ENCODE measurements around the gene INPP5D. TPM values are rescaled to one million over a fixed set of nuclear protein-coding genes. Genes with fewer than 3 reads are reported as not detected.

INPP5D gene
- total and polyA plus RNA-seq, 2 of the 13 experiments (the other 11 are each of a cell fraction or from before 2014, with no cell fraction given) = 16.7 to 18.0 TPM

- TF ChIP-seq AHDC1 (CRISPR knock-in tag; IDR thresholded peaks at IDR 0.05; ENCODE audit: borderline replicate concordance) = peak; percentile 59; the same call in 1 of the 2 replicates
- TF ChIP-seq HMG20A (CRISPR knock-in tag; IDR thresholded peaks at IDR 0.05; ENCODE audit: borderline replicate concordance) = peak; percentile 85
- no peak for TF ChIP-seq ZNF251 (CRISPR knock-in tag; IDR thresholded peaks at IDR 0.05)
- TF ChIP-seq POLR2AphosphoS5 (IDR thresholded peaks at IDR 0.05; ENCODE audit: low read depth, low read length) = peak; percentile 89
- TF ChIP-seq GMEB2 (CRISPR knock-in tag; IDR thresholded peaks at IDR 0.05; ENCODE audit: low read depth) = no peak
- TF ChIP-seq SRF (IDR thresholded peaks at IDR 0.05; ENCODE audit: low read depth, low read length) = no peak
- TF ChIP-seq ZNF776 (CRISPR knock-in tag; IDR thresholded peaks at IDR 0.05) = peak; percentile 67; the same call in 1 of the 2 replicates
- peak; percentile 96 for TF ChIP-seq TARDBP (CRISPR knock-in tag; IDR thresholded peaks at IDR 0.05)
- TF ChIP-seq EP300 (IDR thresholded peaks at IDR 0.05; ENCODE audit: low read depth in 2 of 2, low read length in 2 of 2) = peak; percentile 15 to 90; a peak in 2 of 4 replicates
- TF ChIP-seq EP300 (CRISPR knock-in tag; IDR thresholded peaks at IDR 0.05; ENCODE audit: borderline replicate concordance) = peak; percentile 86
- TF ChIP-seq, protein P1, sequence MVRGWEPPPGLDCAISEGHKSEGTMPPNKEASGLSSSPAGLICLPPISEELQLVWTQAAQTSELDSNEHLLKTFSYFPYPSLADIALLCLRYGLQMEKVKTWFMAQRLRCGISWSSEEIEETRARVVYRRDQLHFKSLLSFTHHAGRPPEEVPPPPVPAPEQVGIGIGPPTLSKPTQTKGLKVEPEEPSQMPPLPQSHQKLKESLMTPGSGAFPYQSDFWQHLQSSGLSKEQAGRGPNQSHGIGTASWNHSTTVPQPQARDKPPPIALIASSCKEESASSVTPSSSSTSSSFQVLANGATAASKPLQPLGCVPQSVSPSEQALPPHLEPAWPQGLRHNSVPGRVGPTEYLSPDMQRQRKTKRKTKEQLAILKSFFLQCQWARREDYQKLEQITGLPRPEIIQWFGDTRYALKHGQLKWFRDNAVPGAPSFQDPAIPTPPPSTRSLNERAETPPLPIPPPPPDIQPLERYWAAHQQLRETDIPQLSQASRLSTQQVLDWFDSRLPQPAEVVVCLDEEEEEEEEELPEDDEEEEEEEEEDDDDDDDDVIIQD (CRISPR knock-in tag; IDR thresholded peaks at IDR 0.05; ENCODE audit: low read depth) = peak; percentile 95
- peak; percentile 72; the same call in 1 of the 2 replicates for TF ChIP-seq ZSCAN25 (CRISPR knock-in tag; IDR thresholded peaks at IDR 0.05)
- TF ChIP-seq, protein P2, sequence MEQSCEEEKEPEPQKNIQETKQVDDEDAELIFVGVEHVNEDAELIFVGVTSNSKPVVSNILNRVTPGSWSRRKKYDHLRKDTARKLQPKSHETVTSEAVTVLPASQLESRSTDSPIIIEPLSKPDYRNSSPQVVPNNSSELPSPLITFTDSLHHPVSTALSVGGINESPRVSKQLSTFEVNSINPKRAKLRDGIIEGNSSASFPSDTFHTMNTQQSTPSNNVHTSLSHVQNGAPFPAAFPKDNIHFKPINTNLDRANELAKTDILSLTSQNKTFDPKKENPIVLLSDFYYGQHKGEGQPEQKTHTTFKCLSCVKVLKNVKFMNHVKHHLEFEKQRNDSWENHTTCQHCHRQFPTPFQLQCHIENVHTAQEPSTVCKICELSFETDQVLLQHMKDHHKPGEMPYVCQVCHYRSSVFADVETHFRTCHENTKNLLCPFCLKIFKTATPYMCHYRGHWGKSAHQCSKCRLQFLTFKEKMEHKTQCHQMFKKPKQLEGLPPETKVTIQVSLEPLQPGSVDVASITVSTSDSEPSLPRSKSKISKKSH (CRISPR knock-in tag; IDR thresholded peaks at IDR 0.05; ENCODE audit: borderline replicate concordance) = peak; percentile 83; the same call in 1 of the 2 replicates
- TF ChIP-seq, protein P3, sequence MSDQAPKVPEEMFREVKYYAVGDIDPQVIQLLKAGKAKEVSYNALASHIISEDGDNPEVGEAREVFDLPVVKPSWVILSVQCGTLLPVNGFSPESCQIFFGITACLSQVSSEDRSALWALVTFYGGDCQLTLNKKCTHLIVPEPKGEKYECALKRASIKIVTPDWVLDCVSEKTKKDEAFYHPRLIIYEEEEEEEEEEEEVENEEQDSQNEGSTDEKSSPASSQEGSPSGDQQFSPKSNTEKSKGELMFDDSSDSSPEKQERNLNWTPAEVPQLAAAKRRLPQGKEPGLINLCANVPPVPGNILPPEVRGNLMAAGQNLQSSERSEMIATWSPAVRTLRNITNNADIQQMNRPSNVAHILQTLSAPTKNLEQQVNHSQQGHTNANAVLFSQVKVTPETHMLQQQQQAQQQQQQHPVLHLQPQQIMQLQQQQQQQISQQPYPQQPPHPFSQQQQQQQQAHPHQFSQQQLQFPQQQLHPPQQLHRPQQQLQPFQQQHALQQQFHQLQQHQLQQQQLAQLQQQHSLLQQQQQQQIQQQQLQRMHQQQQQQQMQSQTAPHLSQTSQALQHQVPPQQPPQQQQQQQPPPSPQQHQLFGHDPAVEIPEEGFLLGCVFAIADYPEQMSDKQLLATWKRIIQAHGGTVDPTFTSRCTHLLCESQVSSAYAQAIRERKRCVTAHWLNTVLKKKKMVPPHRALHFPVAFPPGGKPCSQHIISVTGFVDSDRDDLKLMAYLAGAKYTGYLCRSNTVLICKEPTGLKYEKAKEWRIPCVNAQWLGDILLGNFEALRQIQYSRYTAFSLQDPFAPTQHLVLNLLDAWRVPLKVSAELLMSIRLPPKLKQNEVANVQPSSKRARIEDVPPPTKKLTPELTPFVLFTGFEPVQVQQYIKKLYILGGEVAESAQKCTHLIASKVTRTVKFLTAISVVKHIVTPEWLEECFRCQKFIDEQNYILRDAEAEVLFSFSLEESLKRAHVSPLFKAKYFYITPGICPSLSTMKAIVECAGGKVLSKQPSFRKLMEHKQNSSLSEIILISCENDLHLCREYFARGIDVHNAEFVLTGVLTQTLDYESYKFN (CRISPR knock-in tag; conservative IDR thresholded peaks at IDR 0.05) = peak; percentile 99
- no peak for TF ChIP-seq RNF2 (conservative IDR thresholded peaks at IDR 0.05; ENCODE audit: low read depth)
- TF ChIP-seq ZNF337 (CRISPR knock-in tag; IDR thresholded peaks at IDR 0.05; ENCODE audit: borderline replicate concordance, low read depth) = peak; percentile 89; the same call in 1 of the 2 replicates
Measured at GRCh38 chr2:233013027-233013461, 47.1 kb upstream of the INPP5D start, which contains the start of gene NGEF (continued).
